HepG2 (cell line): ENCODE data around the gene DDX59. TPM values are rescaled to one million over a fixed set of nuclear protein-coding genes. Genes with fewer than 3 reads are reported as not detected.

Source experiments
- ATAC-seq: fragments of 200-7000 bp; cut with Tn5 transposase; 3 replicates; pipeline ENCODE4 v1.9.1; 2020; ENCODE audit warnings: mild to moderate bottlenecking, moderate library complexity
- BruUV-seq: library from RNA; stranded (reverse); fragments of 400-500 nt; replicated peaks from 2 replicates; lab custom pipeline; 2021; lab: Mats Ljungman, UMichigan
- CTCF ChIA-PET: fragments of 300-600 bp; formaldehyde crosslinking; extraction: SDS; loops from one replicate; lab custom pipeline; 2021; ENCODE audit warnings: low total read pairs, inconsistent platforms, low intra/inter-chr PET ratio; lab: Yijun Ruan, JAX
- POLR2A ChIA-PET: fragments of 350-600 bp; sonication (Branson Sonifier 250); formaldehyde crosslinking; loops from one replicate; lab custom pipeline; 2020; ENCODE audit warnings: antibody characterized with exemption, inconsistent platforms; lab: Yijun Ruan, JAX
- DNase-seq: peaks from one replicate; pipeline ENCODE4 v3.0.0-alpha.2; 2015; ENCODE audit warnings: low spot score
- FAIRE-seq: peaks from 3 replicates; lab custom pipeline; 2011; peaks lifted over from hg19 to GRCh38; lab: Jason Lieb, UNC
- H2AFZ ChIP-seq: one replicate; pipeline ENCODE4 v1.6.1; 2011; ENCODE audit warnings: low read length, inconsistent platforms
- H3K27ac ChIP-seq: fragments of 300-600 bp; 3 replicates; pipeline ENCODE4 v1.8.0; 2011; ENCODE audit warnings: mixed run types, mild to moderate bottlenecking, mixed read lengths, low read length, inconsistent platforms; ENCODE audit not compliant: insufficient read depth; ENCODE audit errors: extremely low read length
- H3K27me3 ChIP-seq, 2 experiments: fragments of 200-600 bp in 1 of 2; 2 replicates in 1 of 2; 3 replicates in 1 of 2; pipeline versions ENCODE4 v1.6.0 to v1.8.0; 2011; ENCODE audit warnings: low read length in 2 of 2, mild to moderate bottlenecking in 2 of 2, moderate library complexity in 2 of 2, inconsistent platforms in 1 of 2; ENCODE audit not compliant: insufficient read depth in 2 of 2, control insufficient read depth in 1 of 2
- H3K36me3 ChIP-seq, 2 experiments: fragments of 200-600 bp in 1 of 2; replicated peaks in 1 of 2; 2 replicates in 1 of 2; 3 replicates in 1 of 2; pipeline versions ENCODE4 v1.5.1 to v1.8.0; 2011; ENCODE audit warnings: low read length in 2 of 2, inconsistent platforms in 1 of 2; ENCODE audit not compliant: insufficient read depth in 2 of 2, control insufficient read depth in 1 of 2
- H3K4me1 ChIP-seq: 2 replicates; pipeline ENCODE4 v1.5.1; 2012; ENCODE audit warnings: low read length, inconsistent platforms; ENCODE audit not compliant: insufficient read depth
- H3K4me2 ChIP-seq: 2 replicates; pipeline ENCODE4 v1.6.0; 2011; ENCODE audit warnings: low read depth, low read length, inconsistent platforms
- H3K4me3 ChIP-seq, 3 experiments: fragments of 200-600 bp in 1 of 3; sonication (generic), shearing (Covaris generic) in 1 of 3; replicated peaks in 1 of 3; 2 replicates each; pipeline ENCODE4 v1.5.1; 2011 to 2016; ENCODE audit warnings: low read length in 3 of 3, inconsistent platforms in 2 of 3, low read depth in 2 of 3, mild to moderate bottlenecking in 2 of 3, control low read depth in 1 of 3, mixed read lengths in 1 of 3; ENCODE audit not compliant: insufficient read depth in 1 of 3
- H3K79me2 ChIP-seq: one replicate; pipeline ENCODE4 v1.6.1; 2011; ENCODE audit warnings: low read length, inconsistent platforms; ENCODE audit not compliant: insufficient read depth
- H3K9ac ChIP-seq: 2 replicates; pipeline ENCODE4 v1.6.0; 2011; ENCODE audit warnings: mild to moderate bottlenecking, low read depth, low read length, inconsistent platforms; ENCODE audit not compliant: insufficient read depth
- H3K9me3 ChIP-seq: 2 replicates; pipeline ENCODE4 v1.5.1; 2012; ENCODE audit warnings: mild to moderate bottlenecking, low read length
- H4K20me1 ChIP-seq: 2 replicates; pipeline ENCODE4 v1.6.0; 2011; ENCODE audit warnings: inconsistent platforms, mild to moderate bottlenecking, low read length, moderate library complexity; ENCODE audit not compliant: insufficient read depth
- EED ChIP-seq: sonication (generic); formaldehyde crosslinking; IDR thresholded peaks from 2 replicates; pipeline ENCODE4 v1.5.0; 2020; ENCODE audit warnings: mild to moderate bottlenecking, missing genetic modification reagents
- FOXA3 ChIP-seq: IDR thresholded peaks from 2 replicates; pipeline ENCODE4 v1.6.1; 2016; ENCODE audit warnings: missing genetic modification reagents, missing compliant biosample characterization
- LRRFIP1 ChIP-seq: sonication (generic); formaldehyde crosslinking; conservative IDR thresholded peaks from 2 replicates; pipeline ENCODE4 v1.4.0; 2020; ENCODE audit warnings: missing genetic modification reagents
- NFYB ChIP-seq: sonication (generic); formaldehyde crosslinking; IDR thresholded peaks from 2 replicates; pipeline ENCODE4 v1.4.0; 2020; ENCODE audit warnings: missing genetic modification reagents
- PHF5A ChIP-seq: IDR thresholded peaks from one replicate; pipeline ENCODE4 v1.6.1; 2018; ENCODE audit warnings: low read depth, missing genetic modification reagents; ENCODE audit not compliant: unreplicated experiment
- RAD21 ChIP-seq: fragments of 450-650 bp; formaldehyde crosslinking; IDR thresholded peaks from 2 replicates; pipeline ENCODE4 v1.5.0; 2020; ENCODE audit warnings: mild to moderate bottlenecking
- ZFAT ChIP-seq: sonication (generic); formaldehyde crosslinking; conservative IDR thresholded peaks from 2 replicates; pipeline ENCODE4 v1.8.1; 2023; ENCODE audit warnings: missing genetic modification reagents, inconsistent platforms
- ZNF253 ChIP-seq: sonication (generic); formaldehyde crosslinking; IDR thresholded peaks from 2 replicates; pipeline ENCODE4 v1.8.0; 2022; ENCODE audit warnings: mild to moderate bottlenecking, missing genetic modification reagents, borderline replicate concordance
- ZNF430 ChIP-seq: sonication (generic); formaldehyde crosslinking; IDR thresholded peaks from 2 replicates; pipeline ENCODE4 v1.9.0; 2021; ENCODE audit warnings: mild to moderate bottlenecking, missing genetic modification reagents
- ZNF446 ChIP-seq: sonication (generic); formaldehyde crosslinking; IDR thresholded peaks from 2 replicates; pipeline ENCODE4 v1.5.0; 2020; ENCODE audit warnings: mild to moderate bottlenecking, missing genetic modification reagents
- ZNF530 ChIP-seq: sonication (generic); formaldehyde crosslinking; IDR thresholded peaks from 2 replicates; pipeline ENCODE4 v1.5.0; 2020; ENCODE audit warnings: low read depth, mild to moderate bottlenecking, missing genetic modification reagents
- ZNF737 ChIP-seq: sonication (generic); formaldehyde crosslinking; IDR thresholded peaks from 2 replicates; pipeline ENCODE4 v1.5.0; 2020; ENCODE audit warnings: missing genetic modification reagents, mild to moderate bottlenecking, borderline replicate concordance
- ZNF788 ChIP-seq: sonication (generic); formaldehyde crosslinking; IDR thresholded peaks from 2 replicates; pipeline ENCODE4 v1.5.0; 2020; ENCODE audit warnings: mild to moderate bottlenecking, missing genetic modification reagents, borderline replicate concordance
- WGBS: methylation state at CpG from one replicate; pipeline ENCODE4 v1.1.6; 2017; ENCODE audit warnings: low lambda C conversion rate; 5-methylcytosine and 5-hydroxymethylcytosine counted together
- in situ Hi-C: cut with HindIII; loops from 2 replicates; pipeline ENCODE4 v1.10.0; 2017; ENCODE audit warnings: low pct_unique_long_range_greater_than_20kb; ENCODE audit not compliant: extremely low pct_ligation_motif_present
- intact Hi-C: fragments of 100-400 bp; cut with micrococcal nuclease; formaldehyde crosslinking; loops from one replicate; pipeline ENCODE4 v1.10.0; 2022; ENCODE audit not compliant: unreplicated experiment
- polyA plus RNA-seq, 8 experiments: library from polyadenylated mRNA; depleted of rRNA in 3 of 8; stranded (reverse) in 7 of 8; unstranded in 1 of 8; fragments of >200 nt; fragmentation: Illumina TruSeq in 4 of 8; extraction: Trizol in 4 of 8; gene quantifications; 2 replicates each; pipeline versions ENCODE4 v1.2.1 to v1.2.3, GENCODE V29; 2011 to 2016; ENCODE audit warnings: low read depth in 4 of 8, missing spikeins in 1 of 8, mixed read lengths in 1 of 8; ENCODE audit not compliant: insufficient read depth in 1 of 8
- total RNA-seq, 5 experiments: library from RNA; depleted of rRNA; stranded (reverse); fragments of >200 nt; fragmentation: Illumina TruSeq; extraction: Trizol; gene quantifications; 2 replicates each; pipeline ENCODE4 v1.2.3, GENCODE V29; 2016; ENCODE audit warnings: low read depth in 1 of 5
- TF ChIP-seq, protein P1 (sequence below): sonication (generic); formaldehyde crosslinking; IDR thresholded peaks from 2 replicates; pipeline ENCODE4 v1.4.0; 2020; ENCODE audit warnings: missing genetic modification reagents

The DDX59 gene
- total and polyA plus RNA-seq, 2 of the 13 experiments (the other 11 are each of a cell fraction or from before 2014, with no cell fraction given): 12.1 to 14.8 TPM

- no peak for TF ChIP-seq ZNF788
- TF ChIP-seq ZNF446 (CRISPR knock-in tag): no peak
- TF ChIP-seq ZNF530 (CRISPR knock-in tag): no peak
- no peak for TF ChIP-seq ZFAT (CRISPR knock-in tag)
- TF ChIP-seq NFYB (CRISPR knock-in tag): no peak
- TF ChIP-seq FOXA3: no peak
Measured at GRCh38 chr1:200624679-200625335, 44.9 kb downstream of the DDX59 start (continued).

DNA sequence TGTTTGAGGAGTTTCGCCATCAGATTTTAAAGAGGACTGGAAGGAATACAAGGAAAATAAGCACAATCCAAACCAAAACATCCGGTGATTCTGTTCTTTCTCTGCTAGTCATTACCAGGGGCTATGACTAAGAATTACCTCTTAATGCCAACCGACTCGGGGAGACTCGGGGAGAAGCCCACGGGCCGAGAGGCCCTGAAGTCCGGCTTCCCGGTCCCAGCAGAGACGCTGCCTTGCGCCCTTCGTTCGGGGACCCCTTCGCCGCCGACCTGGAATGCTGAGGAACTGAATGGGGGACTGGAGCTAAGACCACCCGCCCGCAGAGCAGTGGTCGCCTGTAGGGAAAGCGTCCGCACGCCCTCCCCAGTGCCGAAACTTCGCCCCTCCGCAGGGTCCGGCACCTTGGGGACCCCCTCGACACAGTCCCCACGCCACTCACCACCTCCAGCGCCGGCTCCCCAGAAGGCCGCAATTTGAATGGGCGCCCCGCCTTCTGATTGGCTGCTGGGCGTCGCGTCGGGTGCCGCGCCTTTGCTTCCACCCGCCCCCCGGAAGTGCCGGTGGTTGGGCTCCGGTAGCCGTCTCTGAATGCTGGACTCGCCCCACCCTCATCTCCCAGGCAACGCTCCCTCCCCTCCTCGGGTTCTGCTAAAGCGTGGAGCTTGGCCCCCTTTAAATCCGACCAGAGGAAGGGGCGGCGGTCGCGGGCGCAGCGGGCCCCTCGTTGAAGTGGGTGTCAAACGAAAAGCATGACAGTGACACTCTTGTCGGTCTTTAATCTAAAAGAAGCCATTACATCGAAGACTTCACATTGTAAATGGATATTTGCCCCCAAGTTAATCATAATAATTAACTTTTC is 49.2 kb downstream of the DDX59 start, which contains the start of gene KIF14:
KIF14 (minus strand) TSS at position 479 of the 859 bp plus-strand sequence. CDS start 2,028 bp downstream, outside the sequence.
- Histone ChIP-seq H3K4me2 (peak within 1 kb of the TSS; percentile 76), H3K9ac (peak within 1 kb of the TSS; percentile 87), H3K4me3 (peak within 1 kb of the TSS; percentile 79 to 95 (median 89)), H2AFZ (peak within 1 kb of the TSS; percentile 32), H3K27ac (peak within 1 kb of the TSS; percentile 64), H3K27me3 (no peaks in the 10 kb centered on the region; a peak in 1 of 5 replicates), H3K36me3 (peaks cover 0 to 6% of the 10 kb centered on the region in 2 experiments; a peak in 2 of 5 replicates), H3K4me1 (peaks cover 26% of the 10 kb centered on the region), H3K79me2 (peaks cover 5% of the 10 kb centered on the region), H4K20me1 (no peaks in the 10 kb centered on the region), H3K9me3 (no peaks in the 10 kb centered on the region)
- BruUV-seq: TSS peak; percentile 56
- FAIRE-seq: peak; percentile 70
- WGBS: 3% methylated on average over 14 of the region's 59 CpGs
- ChIA-PET POLR2A (interaction anchor here (1.2 to 3.0 kb wide), 2 partner anchors 49 to 276 kb away, joined by 4 to 30 read pairs; partner anchors contain the start of gene DDX59), CTCF (interaction anchor here (3.4 kb wide), 1 partner anchor 182 kb away, joined by 36 read pairs; no protein-coding TSS in a partner anchor)
- intact Hi-C loops: loop anchor here (2.0 to 5.0 kb wide), 3 partner anchors 48 to 422 kb away; partner anchors contain the start of gene DDX59
- peak; percentile 89 for DNase-seq
- in situ Hi-C loops: loop anchor here (5.0 kb wide), 2 partner anchors 187 to 422 kb away; no protein-coding TSS in a partner anchor
- ATAC-seq: peak; percentile 100
- TF ChIP-seq, protein P1, sequence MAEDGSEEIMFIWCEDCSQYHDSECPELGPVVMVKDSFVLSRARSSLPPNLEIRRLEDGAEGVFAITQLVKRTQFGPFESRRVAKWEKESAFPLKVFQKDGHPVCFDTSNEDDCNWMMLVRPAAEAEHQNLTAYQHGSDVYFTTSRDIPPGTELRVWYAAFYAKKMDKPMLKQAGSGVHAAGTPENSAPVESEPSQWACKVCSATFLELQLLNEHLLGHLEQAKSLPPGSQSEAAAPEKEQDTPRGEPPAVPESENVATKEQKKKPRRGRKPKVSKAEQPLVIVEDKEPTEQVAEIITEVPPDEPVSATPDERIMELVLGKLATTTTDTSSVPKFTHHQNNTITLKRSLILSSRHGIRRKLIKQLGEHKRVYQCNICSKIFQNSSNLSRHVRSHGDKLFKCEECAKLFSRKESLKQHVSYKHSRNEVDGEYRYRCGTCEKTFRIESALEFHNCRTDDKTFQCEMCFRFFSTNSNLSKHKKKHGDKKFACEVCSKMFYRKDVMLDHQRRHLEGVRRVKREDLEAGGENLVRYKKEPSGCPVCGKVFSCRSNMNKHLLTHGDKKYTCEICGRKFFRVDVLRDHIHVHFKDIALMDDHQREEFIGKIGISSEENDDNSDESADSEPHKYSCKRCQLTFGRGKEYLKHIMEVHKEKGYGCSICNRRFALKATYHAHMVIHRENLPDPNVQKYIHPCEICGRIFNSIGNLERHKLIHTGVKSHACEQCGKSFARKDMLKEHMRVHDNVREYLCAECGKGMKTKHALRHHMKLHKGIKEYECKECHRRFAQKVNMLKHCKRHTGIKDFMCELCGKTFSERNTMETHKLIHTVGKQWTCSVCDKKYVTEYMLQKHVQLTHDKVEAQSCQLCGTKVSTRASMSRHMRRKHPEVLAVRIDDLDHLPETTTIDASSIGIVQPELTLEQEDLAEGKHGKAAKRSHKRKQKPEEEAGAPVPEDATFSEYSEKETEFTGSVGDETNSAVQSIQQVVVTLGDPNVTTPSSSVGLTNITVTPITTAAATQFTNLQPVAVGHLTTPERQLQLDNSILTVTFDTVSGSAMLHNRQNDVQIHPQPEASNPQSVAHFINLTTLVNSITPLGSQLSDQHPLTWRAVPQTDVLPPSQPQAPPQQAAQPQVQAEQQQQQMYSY: peak; percentile 98
- no peak for TF ChIP-seq LRRFIP1 (CRISPR knock-in tag)
- no peak for TF ChIP-seq RAD21
- no peak for TF ChIP-seq PHF5A (CRISPR knock-in tag)
- TF ChIP-seq EED (CRISPR knock-in tag): no peak
- 0 out of 2 replicates have a peak, but pooled peaks have one; percentile 21 for TF ChIP-seq ZNF430 (CRISPR knock-in tag)
- TF ChIP-seq ZNF253: no peak
- TF ChIP-seq ZNF737 (CRISPR knock-in tag): no peak
